ENCODE results near the gene PTPN5.

GRCh38 chr11:18714443-18714780 is 77.2 kb downstream of the PTPN5 start:
- TF ChIP-seq, protein P1, sequence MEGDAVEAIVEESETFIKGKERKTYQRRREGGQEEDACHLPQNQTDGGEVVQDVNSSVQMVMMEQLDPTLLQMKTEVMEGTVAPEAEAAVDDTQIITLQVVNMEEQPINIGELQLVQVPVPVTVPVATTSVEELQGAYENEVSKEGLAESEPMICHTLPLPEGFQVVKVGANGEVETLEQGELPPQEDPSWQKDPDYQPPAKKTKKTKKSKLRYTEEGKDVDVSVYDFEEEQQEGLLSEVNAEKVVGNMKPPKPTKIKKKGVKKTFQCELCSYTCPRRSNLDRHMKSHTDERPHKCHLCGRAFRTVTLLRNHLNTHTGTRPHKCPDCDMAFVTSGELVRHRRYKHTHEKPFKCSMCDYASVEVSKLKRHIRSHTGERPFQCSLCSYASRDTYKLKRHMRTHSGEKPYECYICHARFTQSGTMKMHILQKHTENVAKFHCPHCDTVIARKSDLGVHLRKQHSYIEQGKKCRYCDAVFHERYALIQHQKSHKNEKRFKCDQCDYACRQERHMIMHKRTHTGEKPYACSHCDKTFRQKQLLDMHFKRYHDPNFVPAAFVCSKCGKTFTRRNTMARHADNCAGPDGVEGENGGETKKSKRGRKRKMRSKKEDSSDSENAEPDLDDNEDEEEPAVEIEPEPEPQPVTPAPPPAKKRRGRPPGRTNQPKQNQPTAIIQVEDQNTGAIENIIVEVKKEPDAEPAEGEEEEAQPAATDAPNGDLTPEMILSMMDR (conservative IDR thresholded peaks at IDR 0.05; ENCODE audit: low read length) = no peak
- no peak for TF ChIP-seq EZH2phosphoT487 (IDR thresholded peaks at IDR 0.05; ENCODE audit: borderline replicate concordance, low read depth, low read length)
